Activated CD8-positive, alpha-beta T cell treated with anti-CD3 and anti-CD28 coated beads for 36 hours (primary cell): ENCODE data around the gene XNDC1N. TPM values are rescaled to one million over a fixed set of nuclear protein-coding genes. Genes with fewer than 3 reads are reported as not detected.

ENCODE experiments used
- ATAC-seq: fragments of 200-7000 bp; cut with Tn5 transposase; one replicate; pipeline ENCODE4 v1.10.0; 2021; ENCODE audit warnings: mild to moderate bottlenecking, moderate library complexity
- CTCF ChIA-PET: fragments of 350-600 bp; sonication (Branson Sonifier 250); formaldehyde crosslinking; loops from one replicate; lab custom pipeline; 2021; ENCODE audit warnings: antibody characterized with exemption; lab: Charles Lee
- POLR2A ChIA-PET: fragments of 350-600 bp; sonication (Branson Sonifier 250); formaldehyde crosslinking; loops from one replicate; lab custom pipeline; 2021; ENCODE audit warnings: antibody characterized with exemption; lab: Charles Lee
- DNase-seq: peaks from one replicate; pipeline ENCODE4 v3.0.0-alpha.2; 2020
- H3K27ac Mint-ChIP-seq: one replicate; pipeline ENCODE4 v1.8.0; 2021; ENCODE audit warnings: mild to moderate bottlenecking, mixed read lengths
- H3K27me3 Mint-ChIP-seq: one replicate; pipeline ENCODE4 v1.8.0; 2021; ENCODE audit warnings: mixed read lengths
- H3K36me3 Mint-ChIP-seq: one replicate; pipeline ENCODE4 v1.8.0; 2021; ENCODE audit warnings: low read depth, mixed read lengths
- H3K4me1 Mint-ChIP-seq: one replicate; pipeline ENCODE4 v1.8.0; 2021; ENCODE audit warnings: low read depth, mixed read lengths
- H3K4me3 Mint-ChIP-seq: one replicate; pipeline ENCODE4 v1.8.0; 2021; ENCODE audit warnings: mild to moderate bottlenecking, moderate library complexity, mixed read lengths
- H3K9me3 Mint-ChIP-seq: one replicate; pipeline ENCODE4 v1.8.0; 2021; ENCODE audit warnings: mixed read lengths
- CTCF ChIP-seq: fragments of 200-600 bp; IDR thresholded peaks from one replicate; pipeline ENCODE4 v1.8.0; 2022; ENCODE audit warnings: antibody characterized with exemption, mild to moderate bottlenecking
- intact Hi-C: fragments of 100-400 bp; cut with micrococcal nuclease; formaldehyde crosslinking; loops from one replicate; pipeline ENCODE4 v1.10.0; 2022
- total RNA-seq, 2 experiments: library from RNA; stranded (reverse); gene quantifications; one replicate each; pipeline ENCODE4 v1.2.3, GENCODE V29; 2021

The XNDC1N gene
- total RNA-seq, 2 experiments from 2014 or later: 15.8 to 16.0 TPM

DNA sequence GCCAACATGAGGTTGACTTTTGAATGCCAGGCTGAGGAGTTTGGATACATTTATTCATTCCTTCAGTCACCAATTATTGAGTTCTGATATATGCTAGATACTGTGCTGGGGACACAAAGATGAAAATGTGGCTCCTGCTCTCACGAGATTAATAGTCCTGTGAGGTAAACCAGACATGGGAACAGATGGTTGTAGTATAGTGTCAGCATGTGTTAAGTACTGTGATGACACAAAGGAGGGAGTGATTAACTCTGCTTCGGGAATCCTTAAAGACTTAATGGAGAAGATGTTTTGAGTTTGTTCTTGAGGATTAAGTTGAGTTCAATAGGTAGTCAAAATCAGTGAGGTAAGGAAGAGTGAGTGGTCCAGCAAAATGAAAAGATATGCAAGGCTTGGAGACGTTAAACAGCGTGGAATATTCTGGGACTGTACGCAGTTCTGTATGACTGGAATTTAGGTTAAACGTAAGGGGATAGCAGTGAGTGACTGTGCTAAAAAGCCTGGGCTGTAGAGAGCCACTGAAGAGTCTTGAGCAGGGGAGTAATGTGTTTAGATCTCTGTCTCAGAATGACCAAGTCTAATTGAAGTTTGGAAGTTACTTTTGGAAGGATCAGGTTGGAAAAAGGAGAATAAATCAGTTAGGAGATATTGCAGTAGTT is 12.3 kb upstream of the XNDC1N start:
- no peaks in the 10 kb centered on the region for H3K27me3 Mint-ChIP-seq
- intact Hi-C loops: no loop called here
- POLR2A ChIA-PET: interaction anchor here (1.3 kb wide), 1 partner anchor 9 kb away, joined by 3 read pairs; no protein-coding TSS in a partner anchor

GRCh38 chr11:71937826-71938225 is 9.4 kb upstream of the XNDC1N start:
- Mint-ChIP-seq H3K27me3 (no peaks in the 10 kb centered on the region), H3K4me1 (peaks cover 21% of the 10 kb centered on the region), H3K36me3 (peaks cover 14% of the 10 kb centered on the region), H3K4me3 (no peak overlapping the region), H3K27ac (no peak overlapping the region), H3K9me3 (no peaks in the 10 kb centered on the region)
- DNase-seq (no peak), ATAC-seq (no peak)
- POLR2A ChIA-PET: no interaction called here
- intact Hi-C loops: no loop called here
- no peak for TF ChIP-seq CTCF
- CTCF ChIA-PET: no interaction called here

More for the DNA sequence above, 12.3 kb upstream of the XNDC1N start:
- H3K9me3 Mint-ChIP-seq: no peaks in the 10 kb centered on the region
- no peak overlapping the region for H3K4me3 Mint-ChIP-seq
- TF ChIP-seq CTCF: no peak
- no peak overlapping the region for H3K27ac Mint-ChIP-seq
- DNase-seq (no peak), ATAC-seq (no peak)
- H3K36me3 Mint-ChIP-seq: peaks cover 14% of the 10 kb centered on the region
- CTCF ChIA-PET: no interaction called here
- H3K4me1 Mint-ChIP-seq: peaks cover 2% of the 10 kb centered on the region

GRCh38 chr11:71936825-71937224 is 8.4 kb upstream of the XNDC1N start:
- TF ChIP-seq CTCF: no peak
- H3K27me3 Mint-ChIP-seq: no peaks in the 10 kb centered on the region
- intact Hi-C loops: no loop called here
- H3K27ac Mint-ChIP-seq: no peak overlapping the region
- H3K36me3 Mint-ChIP-seq: peaks cover 14% of the 10 kb centered on the region
- CTCF ChIA-PET: no interaction called here
- no peaks in the 10 kb centered on the region for H3K9me3 Mint-ChIP-seq
- ATAC-seq (no peak), DNase-seq (no peak)
- H3K4me3 Mint-ChIP-seq: no peak overlapping the region
- POLR2A ChIA-PET: no interaction called here
- H3K4me1 Mint-ChIP-seq: peaks cover 25% of the 10 kb centered on the region

DNA sequence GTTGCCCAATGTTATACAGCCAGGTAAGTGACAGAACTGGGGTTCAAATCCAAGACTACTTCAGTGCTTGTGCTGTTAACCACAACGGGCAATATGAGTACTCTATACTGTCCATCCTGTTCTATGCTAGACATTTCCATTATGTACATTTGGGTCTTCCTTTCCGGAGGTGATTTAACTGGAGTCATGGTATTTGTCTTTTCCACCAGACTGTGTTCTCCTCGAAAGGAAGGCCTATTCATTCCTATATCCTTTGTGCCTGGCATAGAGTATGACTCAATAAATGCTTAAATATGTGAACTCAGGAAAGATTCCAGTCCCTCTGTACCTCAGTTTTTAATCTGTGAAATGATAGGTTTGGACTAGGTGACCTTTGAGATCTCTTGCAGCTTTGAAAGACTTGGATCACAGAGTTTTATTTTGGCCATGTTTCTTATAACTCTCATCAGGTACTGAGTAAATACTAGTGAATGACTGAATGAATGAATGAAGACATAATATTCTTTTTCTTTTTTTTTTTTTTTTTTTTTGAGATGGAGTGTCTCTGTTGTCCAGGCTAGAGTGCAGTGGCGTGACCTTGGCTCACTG is 7.0 kb upstream of the XNDC1N start:
- ChIA-PET CTCF (no interaction called here), POLR2A (no interaction called here)
- intact Hi-C loops: no loop called here
- Mint-ChIP-seq H3K27ac (no peak overlapping the region), H3K9me3 (no peaks in the 10 kb centered on the region), H3K27me3 (no peaks in the 10 kb centered on the region), H3K4me1 (peaks cover 38% of the 10 kb centered on the region), H3K36me3 (peaks cover 14% of the 10 kb centered on the region), H3K4me3 (no peak overlapping the region)
- no peak for DNase-seq
- TF ChIP-seq CTCF: no peak
- no peak for ATAC-seq

DNA sequence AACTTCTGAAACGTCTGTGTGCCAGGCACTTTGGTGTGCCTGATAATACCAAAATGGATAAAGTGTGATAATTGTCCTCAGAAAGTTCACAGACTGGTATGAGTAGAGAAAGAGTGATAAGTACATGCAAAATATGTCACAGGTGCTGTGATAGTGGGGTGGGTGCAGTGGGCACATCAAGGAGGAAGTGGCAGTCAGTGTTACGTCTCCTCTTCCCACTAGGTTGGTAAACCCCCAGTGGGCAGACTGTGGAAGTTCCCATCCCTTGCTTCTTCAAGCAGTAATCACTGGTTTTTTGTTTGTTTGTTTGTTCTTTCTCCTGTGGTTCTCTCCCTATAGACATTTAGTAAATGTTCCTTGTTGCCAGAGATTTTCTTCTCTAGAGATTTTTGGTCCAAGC is 5.8 kb upstream of the XNDC1N start:
- peak overlapping the region; percentile 2 for H3K27ac Mint-ChIP-seq
- CTCF ChIA-PET: no interaction called here

More for the DNA sequence above, 5.8 kb upstream of the XNDC1N start:
- H3K9me3 Mint-ChIP-seq: no peaks in the 10 kb centered on the region
- no peak for TF ChIP-seq CTCF
- H3K4me1 Mint-ChIP-seq: peaks cover 48% of the 10 kb centered on the region
- intact Hi-C loops: no loop called here
- H3K36me3 Mint-ChIP-seq: peaks cover 15% of the 10 kb centered on the region
- DNase-seq: peak; percentile 13
- ATAC-seq: peak; percentile 28
- no peaks in the 10 kb centered on the region for H3K27me3 Mint-ChIP-seq
- POLR2A ChIA-PET: interaction anchor here (1.1 kb wide), 1 partner anchor 106 kb away, joined by 3 read pairs; no protein-coding TSS in a partner anchor
- H3K4me3 Mint-ChIP-seq: no peak overlapping the region
